ENCODE results near the gene FERMT3.

The FERMT3 gene

DNA sequence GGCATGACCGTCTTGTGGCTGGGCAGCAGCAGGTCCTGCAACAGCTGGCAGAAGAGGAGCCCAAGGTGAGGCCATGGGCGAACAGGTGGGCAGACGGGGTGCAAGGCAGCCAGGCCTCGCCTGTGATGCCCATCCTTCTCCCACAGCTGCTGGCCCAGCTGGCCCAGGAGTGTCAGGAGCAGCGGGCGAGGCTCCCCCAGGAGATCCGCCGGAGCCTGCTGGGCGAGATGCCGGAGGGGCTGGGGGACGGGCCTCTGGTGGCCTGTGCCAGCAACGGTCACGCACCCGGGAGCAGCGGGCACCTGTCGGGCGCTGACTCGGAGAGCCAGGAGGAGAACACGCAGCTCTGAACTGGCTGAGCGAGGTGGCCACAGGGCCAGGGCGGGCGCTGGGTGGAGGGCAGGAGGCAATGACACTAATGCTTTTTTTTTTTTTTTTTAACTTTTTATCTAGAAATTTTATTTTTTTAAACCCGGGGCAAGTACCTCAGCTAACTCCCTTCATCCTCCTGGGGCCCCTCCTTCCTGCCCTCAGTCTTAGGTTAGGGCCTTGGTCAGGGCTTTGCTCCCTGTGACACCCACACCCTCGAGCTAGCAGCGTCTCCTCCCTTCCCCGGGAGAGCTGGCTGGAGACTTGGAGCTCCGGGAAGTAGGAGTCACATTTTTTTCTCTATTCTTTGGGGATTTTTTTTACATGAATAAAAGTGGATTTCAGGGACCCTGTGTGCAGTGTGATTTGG is 60.9 kb downstream of the FERMT3 start:
- no peak for DNase-seq

DNA sequence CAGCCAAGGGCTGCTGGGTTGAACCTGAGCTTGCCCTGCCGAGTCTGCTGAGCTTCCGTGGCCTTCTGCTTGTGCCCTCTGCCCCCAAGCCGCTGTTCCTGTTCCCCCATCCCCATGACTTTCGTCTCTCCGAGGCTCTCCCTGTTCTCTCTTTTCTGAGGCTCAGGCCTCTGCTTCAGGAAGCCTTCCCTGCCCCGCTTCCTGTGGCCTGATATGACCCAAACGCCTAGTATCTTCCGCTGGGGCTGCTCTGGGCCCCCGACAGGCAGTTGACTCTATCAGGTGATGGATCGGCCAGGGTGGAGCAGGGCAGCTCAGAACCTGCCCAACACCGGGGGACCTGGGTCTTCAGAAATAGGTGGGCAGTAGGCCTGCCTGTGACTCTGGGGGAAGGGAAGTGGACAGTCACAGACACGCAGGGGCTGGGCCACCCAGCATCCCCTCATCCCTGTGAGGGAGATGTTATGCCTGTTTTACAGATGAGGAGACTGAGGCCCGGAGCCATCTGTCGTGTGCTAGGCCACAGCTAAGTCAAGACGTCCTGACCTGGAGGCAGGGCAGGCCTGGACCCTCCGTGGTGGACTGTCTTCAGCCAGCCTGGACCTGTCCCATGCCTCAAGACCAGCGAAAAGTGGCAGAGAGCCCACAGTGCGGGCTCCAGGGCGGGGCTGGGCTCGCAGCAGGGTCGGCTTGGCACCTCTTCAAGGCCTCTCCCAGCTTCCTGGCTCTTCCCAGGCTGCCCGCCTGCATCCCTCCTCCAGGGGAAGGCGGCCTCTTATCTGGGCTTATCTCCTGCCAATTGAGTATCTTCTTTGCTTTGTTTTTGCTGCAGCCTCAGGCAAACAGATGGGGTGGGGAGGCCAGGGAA is 61.7 kb downstream of the FERMT3 start:
- no peak for DNase-seq

DNA sequence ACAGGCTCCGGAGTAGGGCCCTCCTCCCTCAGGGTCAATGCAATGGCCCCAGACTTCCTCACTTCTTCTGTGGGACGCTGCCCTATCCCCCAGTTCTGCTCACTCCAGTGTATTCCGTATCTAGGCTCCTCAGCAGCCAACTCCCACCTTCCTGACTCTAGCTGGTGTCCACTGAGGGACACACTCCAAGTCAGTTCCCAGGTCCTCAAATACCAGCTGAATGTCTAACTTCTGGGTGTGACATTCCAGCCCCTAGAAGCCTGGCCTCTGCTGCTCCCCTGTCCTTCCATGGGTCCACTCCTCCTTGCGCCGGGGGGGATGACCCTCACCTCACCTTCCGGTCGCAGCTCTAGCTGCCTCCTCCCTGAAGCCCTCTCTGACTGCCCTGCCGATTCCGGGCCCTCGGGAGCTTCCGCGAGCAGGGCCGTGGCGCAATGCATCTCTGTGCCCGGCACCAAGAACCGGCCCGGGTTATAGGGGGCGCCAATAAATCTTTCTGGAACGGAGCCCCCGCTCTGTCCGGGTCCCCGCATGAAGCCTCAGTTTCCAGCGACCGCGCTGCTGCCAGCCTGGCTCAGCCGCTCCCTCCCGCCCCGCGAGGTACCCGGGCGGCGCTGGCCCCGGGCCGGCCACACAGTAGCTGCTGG is 62.5 kb downstream of the FERMT3 start:
- peak; percentile 53 for DNase-seq

DNA sequence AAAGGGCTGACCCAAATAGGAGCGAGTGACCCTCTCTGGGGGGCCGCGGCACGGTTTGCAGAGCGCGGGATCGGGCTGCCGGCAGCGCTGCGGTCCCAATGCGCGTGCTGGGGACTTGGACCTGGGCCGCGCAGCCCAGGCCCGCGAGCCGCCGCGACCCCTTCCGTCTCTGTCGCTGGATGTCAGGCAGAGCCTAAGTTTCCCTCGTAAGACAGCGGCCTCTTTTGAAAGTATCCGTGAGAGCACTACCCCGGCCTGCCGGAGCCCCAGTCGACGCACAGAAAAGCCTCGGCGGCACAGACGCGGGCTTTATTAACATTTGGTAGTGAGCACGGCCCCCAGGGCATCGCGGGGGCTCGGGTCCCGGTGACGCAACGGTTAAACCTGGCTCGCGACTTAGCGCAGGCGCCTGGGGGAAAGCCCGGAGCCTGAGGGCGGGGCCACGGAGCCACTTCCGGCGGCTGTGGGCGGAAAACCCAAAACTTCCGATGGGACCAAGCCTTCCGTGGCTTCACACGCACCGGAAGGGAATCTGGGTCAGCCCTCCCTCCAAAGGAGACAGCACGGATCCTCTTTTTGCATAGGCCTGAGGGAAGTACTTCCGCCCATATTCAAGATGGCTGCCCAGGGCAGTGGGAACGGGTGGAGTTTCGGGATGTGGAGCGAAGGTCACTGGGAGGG is 63.2 kb downstream of the FERMT3 start:
- DNase-seq = peak; percentile 97

All from stimulated activated CD4-positive, alpha-beta T cell treated with anti-CD3 and anti-CD28 coated beads, Interleukin-12 subunit alpha, Interleukin-12 subunit beta, amount 100 ng/mL, for 4 hours (primary cell).